DMS153 treated with DMSO at 0.1 percent for 48 hours (cell line): Measurements from ENCODE around the gene FAM180A.

Source experiments
- DNase-seq: peaks from one replicate; lab custom pipeline; 2025; ENCODE audit not compliant: unreplicated experiment; lab: John Stamatoyannopoulos, UW

Gene FAM180A

DNA sequence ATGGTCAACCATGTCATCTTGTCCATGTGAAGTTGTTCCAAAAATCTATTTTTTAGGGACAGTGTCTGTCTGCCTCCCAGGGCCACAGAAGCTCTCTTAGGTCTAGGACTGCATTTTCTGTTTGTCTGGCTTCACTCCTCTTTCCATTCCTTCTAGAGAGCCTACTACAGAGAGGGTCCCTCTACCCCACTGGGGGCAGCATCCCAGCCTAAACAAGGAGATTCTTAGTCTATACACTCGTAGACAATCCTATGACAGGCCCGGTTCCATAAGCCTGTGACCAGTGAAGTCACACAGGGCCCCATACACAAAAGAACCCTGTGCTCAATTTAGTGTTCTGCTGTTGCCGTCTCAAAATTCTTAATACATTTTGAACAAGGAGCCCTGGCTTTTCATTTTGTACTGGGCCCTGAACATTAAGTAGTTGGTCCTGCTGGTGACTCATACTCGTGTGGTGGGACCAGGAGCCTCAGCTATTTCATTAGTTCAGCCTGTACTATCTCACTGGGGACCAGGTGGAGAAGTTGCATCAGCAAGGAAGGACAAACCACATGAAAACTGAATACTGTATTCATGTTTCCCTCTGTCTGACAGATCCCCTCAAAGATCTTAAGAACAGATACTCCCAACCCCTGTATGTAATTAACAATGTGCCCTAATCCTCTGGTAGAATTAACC, 23.5 kb upstream of the FAM180A start:
- DNase-seq = no peak

DNA sequence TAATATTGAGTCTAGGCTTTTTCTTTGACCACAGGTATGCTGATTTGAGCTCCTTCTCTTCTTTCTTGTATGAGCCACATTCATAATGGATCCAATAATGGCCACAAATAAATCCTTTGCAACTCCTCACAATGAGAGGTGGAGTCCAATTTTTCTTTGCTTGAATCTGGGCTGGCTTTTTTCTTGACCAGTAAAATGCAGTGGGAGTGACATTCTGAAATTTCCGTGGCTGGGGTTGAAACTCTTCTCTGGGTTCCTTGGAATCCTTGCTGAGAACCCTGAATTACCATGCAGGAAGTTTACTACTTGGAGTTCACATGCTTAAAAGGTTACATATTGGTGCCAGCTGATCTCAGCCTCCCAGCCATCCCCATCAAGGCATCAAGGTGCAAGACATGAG, 22.4 kb upstream of the FAM180A start:
- DNase-seq = no peak

DNA sequence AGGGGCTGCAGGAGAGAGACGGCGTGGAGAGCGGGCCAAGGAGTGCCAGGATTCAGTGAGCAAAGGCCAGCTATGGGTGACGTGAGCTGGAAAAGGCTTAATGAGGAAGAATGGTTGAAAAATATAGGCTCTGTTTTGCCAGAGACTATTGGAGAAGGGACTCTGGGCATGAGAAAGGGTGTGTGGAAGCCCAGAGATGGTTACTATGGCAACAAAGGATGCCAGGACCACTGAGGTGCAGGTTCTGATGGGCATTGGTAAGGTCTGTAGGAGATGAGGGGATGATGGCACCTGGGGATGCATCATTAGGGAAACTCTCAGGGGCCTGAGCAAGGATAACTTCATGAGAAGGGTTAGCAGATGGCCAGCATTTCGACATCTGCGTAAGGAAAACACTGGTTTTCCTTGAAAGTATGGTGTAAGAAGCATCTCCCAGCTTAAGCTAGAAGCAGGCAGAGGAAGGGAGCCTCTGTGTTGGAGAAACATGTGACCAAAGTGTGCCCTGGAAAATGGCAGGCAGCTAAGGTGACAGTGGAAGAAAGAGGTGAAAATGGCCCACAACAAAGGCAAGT, 21.6 kb upstream of the FAM180A start:
- DNase-seq = no peak

DNA sequence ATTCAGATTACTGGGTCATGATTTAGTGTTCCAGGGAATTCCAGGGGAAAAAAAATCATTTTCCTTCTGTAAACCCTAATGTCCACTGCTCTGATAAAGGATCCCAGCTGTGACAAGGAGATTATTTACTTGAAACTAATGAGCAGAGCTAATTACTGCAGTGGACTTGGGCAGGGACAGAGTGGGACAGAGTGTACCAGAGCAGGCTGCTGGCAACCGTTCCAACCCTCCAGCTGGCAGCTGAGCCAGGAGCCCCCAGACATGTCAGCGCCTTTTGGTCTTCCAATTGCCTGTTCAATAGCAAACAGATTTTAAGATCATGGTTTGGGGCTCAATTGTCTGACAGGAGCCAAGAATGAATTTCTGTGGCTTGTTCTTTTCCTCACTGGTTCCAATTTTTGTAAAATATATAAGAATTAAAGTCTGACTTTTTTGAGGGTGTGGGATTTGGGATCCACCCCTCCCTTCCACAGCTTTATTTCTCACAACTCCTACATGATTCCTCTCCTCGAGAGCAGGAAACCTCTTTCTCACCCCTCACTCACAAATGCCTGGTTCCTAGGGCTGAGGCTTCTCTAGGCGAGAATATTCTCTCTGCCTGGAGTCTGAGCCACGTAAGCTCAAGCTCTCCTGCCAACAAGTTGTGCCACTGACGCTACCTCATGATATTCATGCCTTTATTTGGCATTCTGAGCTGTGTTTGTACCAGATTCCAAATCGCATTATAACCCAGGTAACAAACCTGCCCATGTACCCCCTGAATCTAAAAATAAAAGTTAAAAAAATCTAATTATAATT, 20.6 kb upstream of the FAM180A start:
- no peak for DNase-seq

DNA sequence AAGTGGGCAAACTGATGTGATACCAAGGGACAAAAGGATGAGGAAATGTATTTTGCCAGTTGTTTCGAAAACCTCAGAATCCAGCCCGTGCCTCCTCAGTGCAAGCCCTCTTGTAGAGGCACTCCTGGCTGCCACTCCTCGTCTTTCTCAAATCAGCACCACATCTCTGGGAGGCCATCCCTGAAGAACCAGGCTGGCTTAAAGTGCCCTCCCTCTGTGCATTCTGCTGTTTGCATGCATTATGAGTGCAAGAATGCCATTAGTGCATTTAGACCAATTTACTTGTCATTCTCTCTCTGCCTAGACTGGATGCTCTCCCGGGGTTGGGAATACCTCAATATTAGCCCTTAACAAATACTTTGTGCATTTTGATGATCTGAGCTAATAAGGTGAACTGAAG, 19.9 kb upstream of the FAM180A start:
- no peak for DNase-seq

DNA sequence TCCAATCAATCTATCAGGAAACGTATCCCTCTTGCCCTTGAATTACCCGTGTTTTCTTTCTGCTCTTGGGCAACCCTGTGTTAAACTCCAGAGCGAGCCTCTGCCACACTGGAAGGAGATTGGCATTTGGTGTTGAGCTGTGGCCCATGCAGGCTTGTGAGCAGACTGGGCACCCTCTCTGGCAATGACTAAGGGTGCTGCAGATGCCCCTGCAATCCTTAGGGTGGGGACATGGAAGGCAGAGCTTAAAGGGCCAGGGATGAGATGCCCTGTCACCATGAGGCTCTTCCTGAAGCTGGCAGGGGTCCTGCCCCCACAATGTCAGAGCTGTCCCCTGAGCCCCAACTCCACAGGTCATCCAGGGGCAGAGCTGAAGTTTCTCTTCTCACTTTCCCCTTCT, 19.5 kb upstream of the FAM180A start:
- no peak for DNase-seq

DNA sequence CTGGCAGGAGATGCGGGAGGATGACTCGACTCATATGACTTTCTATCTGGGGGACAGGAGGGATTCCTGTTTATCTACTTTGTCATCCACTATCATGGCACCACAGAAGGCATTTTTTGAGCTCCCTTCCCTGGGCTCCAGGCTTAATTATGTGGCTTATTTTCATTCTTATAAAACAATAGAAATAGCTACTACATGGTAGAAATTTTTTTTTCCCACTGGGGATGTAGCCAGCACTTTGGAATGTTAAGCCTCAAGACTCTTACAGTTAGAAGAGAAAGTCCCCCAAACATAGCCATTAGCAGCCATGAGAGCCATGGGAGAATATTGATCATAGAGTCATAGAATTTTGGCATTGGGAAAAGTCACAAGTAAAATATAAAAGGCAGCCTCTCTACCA, 14.6 kb upstream of the FAM180A start:
- no peak for DNase-seq

DNA sequence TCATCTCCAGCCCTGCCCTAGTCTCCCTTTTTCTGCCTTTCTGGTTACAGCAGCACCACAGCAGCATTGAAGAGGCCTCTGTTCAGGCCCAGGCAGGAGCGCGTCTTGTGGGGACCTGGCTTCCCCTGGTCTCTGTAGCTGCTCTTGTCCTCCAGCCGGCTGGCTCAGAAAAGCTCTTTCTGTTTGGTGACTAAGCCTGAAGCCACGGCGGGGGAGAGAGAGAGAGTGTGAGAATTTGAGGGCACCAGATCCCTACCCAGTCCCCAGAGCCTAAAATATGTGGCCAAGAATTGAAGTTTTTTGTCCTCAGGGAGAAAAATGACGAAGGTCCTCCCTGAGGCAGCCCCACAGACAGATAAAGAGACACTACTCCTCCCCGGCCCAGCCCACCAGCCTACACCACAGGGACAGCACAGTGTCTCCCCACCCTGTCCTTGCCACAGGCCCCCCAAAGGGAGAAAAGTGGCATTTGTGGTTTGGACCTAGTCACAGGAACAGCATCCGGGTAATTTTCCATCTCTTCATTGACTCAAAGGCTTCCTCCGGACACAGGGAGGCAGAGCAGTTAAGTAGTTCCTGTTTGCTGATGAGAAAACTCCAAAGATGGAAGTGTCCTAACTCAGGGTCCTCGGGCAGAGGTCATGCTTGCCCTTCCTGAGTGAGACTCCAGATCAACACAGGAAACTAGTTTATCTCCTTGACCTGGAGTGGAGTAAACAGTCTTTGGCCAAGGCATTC, 13.3 kb upstream of the FAM180A start:
- no peak for DNase-seq

DNA sequence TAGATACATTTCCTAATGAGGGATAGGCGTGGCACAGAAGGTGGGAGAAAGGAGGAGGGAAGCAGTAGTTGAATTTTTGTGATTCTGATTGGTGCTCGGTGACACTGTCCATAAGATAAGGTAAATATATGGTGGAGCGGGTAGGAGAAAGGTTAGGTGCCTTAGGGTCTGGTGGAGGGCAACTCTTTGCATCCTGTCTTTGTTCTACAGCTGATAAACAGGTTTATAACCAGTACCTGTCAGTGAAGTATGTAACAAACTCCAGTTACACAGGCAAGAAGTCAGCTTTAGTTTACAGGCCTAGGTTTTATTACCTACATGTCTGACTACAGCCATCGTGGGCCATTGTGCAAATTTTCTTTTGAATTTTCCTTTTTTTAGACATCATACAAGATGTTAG, 10.9 kb upstream of the FAM180A start:
- DNase-seq = no peak

DNA sequence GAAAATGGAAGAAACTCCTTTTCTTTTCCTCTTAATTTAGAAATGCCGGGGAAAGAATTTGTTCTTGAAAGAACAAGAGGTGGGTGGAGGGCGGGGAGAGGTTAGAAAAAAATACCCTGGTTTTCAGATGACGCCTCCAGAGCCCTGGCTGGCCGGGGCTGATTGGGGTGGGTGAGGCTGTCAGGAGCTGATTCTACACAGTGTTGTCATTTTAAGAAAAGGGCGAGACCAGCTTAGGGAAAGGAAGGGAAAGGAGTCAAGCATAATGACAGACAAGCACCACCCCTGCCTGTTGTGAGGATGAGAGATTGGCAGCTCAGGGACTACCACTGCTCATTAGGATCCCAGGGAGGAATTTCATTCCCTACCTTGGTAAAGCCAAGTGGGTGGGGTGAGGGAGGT, 9.9 kb upstream of the FAM180A start:
- no peak for DNase-seq

DNA sequence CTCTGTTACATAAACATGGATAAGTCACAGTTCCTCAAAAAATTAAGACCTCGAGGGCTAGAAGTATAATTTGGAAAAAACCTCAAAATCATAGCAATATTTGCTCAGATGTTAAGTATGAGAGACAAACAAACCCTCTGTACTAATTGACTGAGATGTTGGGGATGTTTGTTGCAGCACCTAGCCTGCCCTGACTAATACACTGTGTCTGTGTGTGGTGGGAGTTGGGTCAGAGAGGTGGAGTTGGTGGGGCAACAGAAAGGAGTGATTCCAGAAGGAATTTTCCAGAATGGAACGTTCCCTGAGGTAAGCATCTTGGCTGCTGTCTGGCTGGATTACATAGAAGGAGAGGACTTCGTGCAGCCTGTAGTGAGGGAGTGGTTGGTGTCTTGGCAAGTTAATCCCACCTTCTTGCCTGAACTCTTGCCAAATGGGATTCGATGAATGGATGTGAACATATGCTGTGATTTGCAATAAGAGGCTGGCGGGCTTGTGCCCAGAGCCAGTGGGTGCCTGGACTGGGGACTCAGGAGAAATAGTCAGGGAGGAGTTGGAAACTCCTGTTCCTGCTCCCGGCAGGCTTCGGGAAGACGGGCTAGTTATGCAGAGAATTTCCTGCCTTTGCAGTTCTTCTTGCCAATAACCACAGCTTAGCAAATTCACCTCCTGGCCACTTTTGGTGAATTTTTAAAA, 9.3 kb upstream of the FAM180A start:
- no peak for DNase-seq

DNA sequence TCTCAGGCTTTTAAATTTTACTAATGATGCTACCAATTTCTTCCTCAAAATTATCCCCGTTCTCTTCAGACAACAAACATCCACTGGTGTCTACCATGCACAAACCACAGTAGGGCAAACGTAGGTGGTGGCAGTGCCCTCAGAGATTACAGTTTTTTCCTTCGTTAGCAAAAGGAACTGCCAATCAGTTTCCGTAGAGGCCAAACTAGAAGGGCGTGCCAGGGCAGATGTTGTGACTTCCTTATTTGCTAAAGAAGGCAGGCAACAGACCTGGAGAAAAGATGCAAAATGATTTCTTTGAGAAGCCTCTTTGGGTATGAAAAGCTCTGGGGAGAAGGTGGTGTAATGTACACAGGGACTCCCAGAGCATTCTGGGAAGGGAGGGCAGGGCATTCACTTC, 7.6 kb upstream of the FAM180A start:
- DNase-seq = no peak

DNA sequence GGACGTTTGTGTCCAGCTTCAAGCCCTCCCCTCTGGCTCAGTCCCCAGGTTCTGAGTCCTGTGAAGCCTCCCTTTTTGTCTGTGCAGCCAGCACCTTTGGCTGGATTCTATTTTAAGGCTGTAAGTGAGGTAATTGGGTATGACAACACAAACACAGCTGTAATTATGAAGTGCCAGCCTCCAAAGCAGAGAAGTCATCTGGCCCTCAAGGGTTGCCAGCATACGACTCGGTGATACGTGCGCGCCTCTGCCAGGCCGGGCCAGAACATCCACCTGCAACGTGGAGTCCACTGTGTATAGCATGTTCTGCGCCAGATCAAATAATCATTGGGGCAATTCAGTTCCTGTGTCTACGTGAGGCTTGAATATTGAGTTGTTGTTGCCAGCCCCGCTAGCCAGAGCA, 6.7 kb upstream of the FAM180A start:
- no peak for DNase-seq

DNA sequence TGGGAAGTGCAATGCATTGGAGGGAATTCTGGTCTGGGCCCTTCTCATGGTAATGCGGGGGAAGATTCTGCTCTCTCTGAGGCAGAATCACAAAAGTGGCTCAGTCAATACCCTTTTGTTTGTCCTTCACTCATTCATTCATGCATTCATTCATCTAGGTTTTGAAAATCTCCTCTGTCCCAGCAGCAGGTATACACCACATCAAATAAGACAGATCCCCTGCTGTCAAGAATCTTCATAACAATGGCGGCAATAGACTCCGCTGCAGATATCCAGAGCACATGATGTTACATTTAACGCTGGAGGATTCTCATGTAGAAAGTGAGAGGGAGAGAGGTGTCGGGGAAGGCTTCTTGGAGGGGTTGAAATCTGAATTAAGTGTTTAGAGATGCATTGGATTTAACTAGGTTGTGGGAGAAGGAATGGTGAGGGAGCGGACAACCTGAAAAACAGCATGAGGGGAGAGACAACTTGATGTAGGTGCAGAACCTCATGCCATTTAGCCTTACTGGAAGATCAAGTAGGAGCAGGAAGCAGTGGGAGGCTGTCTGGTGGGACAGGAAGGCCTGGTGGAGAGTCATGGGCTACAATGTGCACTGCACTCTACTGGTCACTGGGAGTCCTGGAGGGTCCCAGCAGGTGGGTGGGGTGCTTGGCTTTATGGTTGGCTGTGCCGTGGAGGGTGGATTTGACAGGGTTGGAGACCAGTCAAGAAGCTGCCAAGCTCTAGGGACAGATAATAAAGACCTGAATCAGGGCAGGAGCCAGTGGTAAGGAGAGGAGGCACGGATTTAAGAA, 5.2 kb upstream of the FAM180A start:
- no peak for DNase-seq

DNA sequence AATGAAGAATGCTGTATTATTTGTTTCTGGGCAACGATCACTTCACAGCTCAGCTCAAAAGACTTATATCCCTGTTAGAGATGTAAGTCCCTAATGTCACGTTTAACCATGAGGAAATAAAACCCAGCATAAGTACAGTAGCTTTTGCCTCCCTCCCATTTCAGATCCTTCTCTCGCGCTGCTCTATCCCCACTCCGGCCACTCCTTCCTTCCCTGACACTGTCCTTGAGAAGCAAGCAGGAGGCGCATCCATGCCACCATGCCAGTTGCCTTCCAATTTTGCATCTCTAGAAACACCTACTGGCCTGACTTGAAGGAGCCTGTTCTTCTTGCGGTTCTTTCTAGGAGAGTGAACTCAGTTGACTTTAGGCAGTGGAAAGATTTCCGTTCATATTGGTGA, 1.2 kb downstream of the FAM180A start:
- no peak for DNase-seq

DNA sequence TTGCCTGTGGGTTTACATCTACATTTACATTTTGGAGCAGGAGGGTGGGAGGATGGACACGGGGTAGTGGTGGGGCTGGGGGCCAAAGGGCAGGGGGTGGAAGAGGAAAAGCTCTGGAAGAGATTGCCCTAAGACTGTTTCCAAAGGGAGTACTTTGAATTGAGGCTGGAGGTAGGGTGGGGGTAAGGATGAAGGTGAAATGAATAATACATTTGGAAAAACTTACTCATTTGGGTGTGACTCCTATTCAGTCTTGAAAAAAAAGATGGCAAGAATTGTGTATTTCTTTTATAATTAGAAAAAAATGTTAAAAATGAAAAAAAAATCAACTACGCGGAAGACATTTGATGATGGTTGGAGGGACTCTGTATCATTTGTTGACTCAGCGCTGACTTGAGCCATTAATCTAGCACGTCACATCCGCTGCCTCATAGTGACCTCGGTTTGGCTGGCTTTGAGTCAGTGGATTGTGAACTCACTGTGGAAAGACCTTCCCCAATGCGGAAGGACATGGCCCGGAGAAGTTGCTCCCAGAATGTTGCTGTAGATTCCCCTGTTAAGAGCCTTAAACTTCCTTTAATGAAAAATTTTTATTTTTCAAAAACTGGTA, 2.8 kb downstream of the FAM180A start:
- no peak for DNase-seq

DNA sequence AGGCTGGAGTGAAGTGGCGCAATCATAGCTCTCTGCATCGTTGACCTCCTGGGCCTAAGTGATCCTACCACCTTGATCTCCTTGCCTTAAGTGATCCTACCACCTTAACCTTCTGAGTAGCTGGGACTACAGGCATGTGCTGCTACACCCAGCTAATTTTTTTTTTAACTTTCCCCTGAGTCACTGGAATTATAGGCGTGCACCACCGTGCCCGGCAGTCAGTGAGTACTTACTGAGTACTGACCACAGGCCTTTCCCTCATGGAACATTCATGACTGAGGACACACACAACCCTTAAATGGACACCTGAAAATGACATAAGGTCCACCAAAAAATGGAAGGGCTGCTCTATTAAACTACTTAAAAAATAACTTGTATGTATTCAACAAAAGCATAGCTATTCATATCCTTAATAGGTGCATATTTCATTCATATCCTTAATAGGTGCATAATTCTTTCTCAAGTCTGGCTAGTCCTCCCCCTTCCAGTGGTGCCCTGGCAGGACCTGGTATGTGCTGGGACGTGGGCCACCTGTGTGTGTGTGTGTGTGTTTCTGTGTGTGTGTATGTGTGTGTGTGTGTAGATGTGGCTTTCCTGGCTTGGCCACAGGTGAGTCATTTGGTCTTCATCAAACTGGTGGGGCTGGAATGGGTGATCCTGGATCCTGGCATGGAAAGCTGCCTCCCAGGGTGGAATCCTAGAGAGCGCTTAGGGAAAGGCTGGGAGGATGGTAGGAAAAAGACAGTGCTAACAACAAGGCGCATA, 3.5 kb downstream of the FAM180A start:
- DNase-seq = no peak

DNA sequence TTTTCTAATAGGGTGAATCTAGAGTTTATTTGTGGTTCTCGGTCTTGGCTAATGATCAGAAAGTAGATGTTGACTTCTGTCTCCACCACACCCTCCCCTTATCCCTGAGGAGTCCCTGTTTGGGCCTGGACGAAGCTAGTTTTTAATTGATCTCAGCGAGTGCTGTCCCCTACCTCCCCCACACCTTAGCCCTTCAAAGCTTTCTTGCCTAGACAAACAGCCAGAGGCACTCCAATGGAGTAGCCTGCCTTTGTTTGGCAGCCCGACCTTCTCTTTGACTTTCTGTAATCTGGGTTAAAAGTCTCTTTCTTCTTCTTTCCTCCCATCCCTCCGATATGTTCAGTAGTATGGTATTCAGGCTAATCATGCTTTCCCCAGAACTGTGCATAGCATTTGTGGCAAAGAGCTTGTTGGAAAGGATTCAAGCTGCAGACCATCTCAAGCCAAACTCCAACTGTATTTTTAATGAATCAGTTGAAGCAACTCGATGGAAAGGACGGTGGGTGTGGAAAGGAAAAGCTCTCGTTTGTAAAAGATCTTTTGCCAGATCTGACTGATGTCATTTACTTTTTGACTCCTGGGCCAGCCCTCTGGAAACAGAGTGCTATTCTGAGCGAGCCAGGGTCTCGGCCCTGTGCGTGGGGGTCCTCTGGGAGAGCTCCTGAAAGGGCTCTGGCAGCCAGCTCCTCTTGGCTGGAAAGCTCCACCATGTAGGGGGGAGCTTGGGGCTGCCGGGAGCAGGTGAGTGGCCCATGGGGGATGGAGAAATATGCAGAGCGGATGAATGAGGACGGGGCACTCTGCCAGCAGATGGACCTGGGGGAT, 4.5 kb downstream of the FAM180A start:
- DNase-seq = no peak
